Measurements from ENCODE around the gene BSND.

GRCh38 chr1:55048453-55049270 lies 49.9 kb downstream of the BSND start:
- TF ChIP-seq NFIC (IDR thresholded peaks at IDR 0.05; ENCODE audit: borderline replicate concordance): no peak
- TF ChIP-seq MAX (IDR thresholded peaks at IDR 0.05; ENCODE audit: low read depth): no peak
- TF ChIP-seq CTCF (IDR thresholded peaks at IDR 0.05): no peak
- TF ChIP-seq RAD21 (IDR thresholded peaks at IDR 0.05; ENCODE audit: low read length): no peak
- no peak for TF ChIP-seq SIN3A (IDR thresholded peaks at IDR 0.05; ENCODE audit: borderline replicate concordance, low read depth, low read length)
- TF ChIP-seq JUND (IDR thresholded peaks at IDR 0.05): no peak
- no peak for TF ChIP-seq TCF12 (IDR thresholded peaks at IDR 0.05)
- no peak for TF ChIP-seq USF2 (IDR thresholded peaks at IDR 0.05; ENCODE audit: borderline replicate concordance, low read depth, low read length)
